SK-N-SH (cell line): ENCODE results near the gene LIME1. TPM values are rescaled to one million over a fixed set of nuclear protein-coding genes. Genes with fewer than 3 reads are reported as not detected.

Experiments
- polyA plus RNA-seq, 3 experiments: library from polyadenylated mRNA; depleted of rRNA; stranded (reverse); fragments of >200 nt; gene quantifications; 2 replicates each; pipeline ENCODE4 v1.2.3, GENCODE V29; 2012
- small RNA-seq, 7 experiments: library from RNA; depleted of rRNA; stranded (forward); fragments of <200 nt; gene quantifications; one replicate each; pipeline ENCODE3, GENCODE V24; 2012

Gene LIME1
- polyA plus RNA-seq, 1 of the 3 experiments (the other 2 are of a cell fraction): 10.9 TPM

Small RNAs within 50 kb of the gene (small RNA-seq; reads per million reads assigned to genes)
- gene LIME1: 0 to 2.3 (median 0) reads per million in 7 experiments
- gene TNFRSF6B: 0 reads per million in 7 experiments

Other genes starting within 250 kb of the LIME1 start
- 9.2 and 16.5 TPM in 2 replicates for gene EEF1A2, start 237.6 kb upstream of the LIME1 start, polyA plus RNA-seq (2012; rRNA removed)
- 20.0 and 71.4 TPM in 2 replicates for gene PPDPF, start 215.9 kb upstream of the LIME1 start, polyA plus RNA-seq (2012; rRNA removed)
- gene PTK6, start 199.3 kb upstream of the LIME1 start, polyA plus RNA-seq (2012; rRNA removed): 0.07 and 0.13 TPM in 2 replicates
- not detected in 2 replicates for gene SRMS, start 188.9 kb upstream of the LIME1 start, polyA plus RNA-seq (2012; rRNA removed)
- gene FNDC11, start 182.5 kb upstream of the LIME1 start, polyA plus RNA-seq (2012; rRNA removed): 4.5 and 5.5 TPM in 2 replicates
- gene HELZ2, start 162.4 kb upstream of the LIME1 start, polyA plus RNA-seq (2012; rRNA removed): 5.5 and 7.6 TPM in 2 replicates
- gene GMEB2, start 109.6 kb upstream of the LIME1 start, polyA plus RNA-seq (2012; rRNA removed): 5.6 and 6.5 TPM in 2 replicates
- 89.8 and 111 TPM in 2 replicates for gene STMN3, start 83.2 kb upstream of the LIME1 start, polyA plus RNA-seq (2012; rRNA removed)
- 9.9 and 12.9 TPM in 2 replicates for gene RTEL1, start 78.4 kb upstream of the LIME1 start, polyA plus RNA-seq (2012; rRNA removed)
- gene TNFRSF6B, start 40.0 kb upstream of the LIME1 start, polyA plus RNA-seq (2012; rRNA removed): 8.2 and 9.4 TPM in 2 replicates
- 65.4 and 72.8 TPM in 2 replicates for gene ARFRP1, start 28.7 kb upstream of the LIME1 start, polyA plus RNA-seq (2012; rRNA removed)
- gene ZGPAT, start 28.6 kb upstream of the LIME1 start, polyA plus RNA-seq (2012; rRNA removed): 33.7 and 36.8 TPM in 2 replicates
- 75.5 and 90.9 TPM in 2 replicates for gene SLC2A4RG, start 3.1 kb downstream of the LIME1 start, polyA plus RNA-seq (2012; rRNA removed)
- 0.11 and 0.15 TPM in 2 replicates for gene ZBTB46, start 94.6 kb downstream of the LIME1 start, polyA plus RNA-seq (2012; rRNA removed)
- gene ABHD16B, start 124.8 kb downstream of the LIME1 start, polyA plus RNA-seq (2012; rRNA removed): not detected in 2 replicates
- 137 and 161 TPM in 2 replicates for gene TPD52L2, start 128.6 kb downstream of the LIME1 start, polyA plus RNA-seq (2012; rRNA removed)
- gene DNAJC5, start 158.5 kb downstream of the LIME1 start, polyA plus RNA-seq (2012; rRNA removed): 24.2 and 26.2 TPM in 2 replicates
- gene UCKL1, start 219.8 kb downstream of the LIME1 start, polyA plus RNA-seq (2012; rRNA removed): 70.3 and 71.6 TPM in 2 replicates
- gene ZNF512B, start 233.3 kb downstream of the LIME1 start, polyA plus RNA-seq (2012; rRNA removed): 10.4 and 11.8 TPM in 2 replicates
- 11.0 and 11.6 TPM in 2 replicates for gene SAMD10, start 243.0 kb downstream of the LIME1 start, polyA plus RNA-seq (2012; rRNA removed)
- 50.1 and 59.1 TPM in 2 replicates for gene PRPF6, start 244.5 kb downstream of the LIME1 start, polyA plus RNA-seq (2012; rRNA removed)